ENCODE data around the gene FUT9.

DNA sequence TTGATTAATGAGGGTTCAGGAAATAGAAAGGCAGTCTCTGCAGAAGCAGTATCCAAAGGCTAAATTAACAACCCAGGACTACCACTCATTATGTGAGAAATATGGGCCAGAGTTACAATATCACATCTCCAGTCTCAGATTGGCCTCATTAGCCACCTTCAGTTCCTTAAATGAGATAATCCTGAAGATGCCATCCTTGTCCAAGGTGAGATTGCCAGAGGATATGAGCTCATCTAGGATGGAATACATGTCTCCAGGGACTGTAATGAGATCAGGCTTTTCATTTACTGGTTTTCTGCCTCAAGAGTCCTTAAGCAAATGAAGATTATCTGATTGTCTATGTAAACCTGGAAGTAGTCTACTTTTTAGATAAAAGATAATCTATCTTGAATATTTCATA is 196.3 kb downstream of the FUT9 start:
- TF ChIP-seq, protein P1, sequence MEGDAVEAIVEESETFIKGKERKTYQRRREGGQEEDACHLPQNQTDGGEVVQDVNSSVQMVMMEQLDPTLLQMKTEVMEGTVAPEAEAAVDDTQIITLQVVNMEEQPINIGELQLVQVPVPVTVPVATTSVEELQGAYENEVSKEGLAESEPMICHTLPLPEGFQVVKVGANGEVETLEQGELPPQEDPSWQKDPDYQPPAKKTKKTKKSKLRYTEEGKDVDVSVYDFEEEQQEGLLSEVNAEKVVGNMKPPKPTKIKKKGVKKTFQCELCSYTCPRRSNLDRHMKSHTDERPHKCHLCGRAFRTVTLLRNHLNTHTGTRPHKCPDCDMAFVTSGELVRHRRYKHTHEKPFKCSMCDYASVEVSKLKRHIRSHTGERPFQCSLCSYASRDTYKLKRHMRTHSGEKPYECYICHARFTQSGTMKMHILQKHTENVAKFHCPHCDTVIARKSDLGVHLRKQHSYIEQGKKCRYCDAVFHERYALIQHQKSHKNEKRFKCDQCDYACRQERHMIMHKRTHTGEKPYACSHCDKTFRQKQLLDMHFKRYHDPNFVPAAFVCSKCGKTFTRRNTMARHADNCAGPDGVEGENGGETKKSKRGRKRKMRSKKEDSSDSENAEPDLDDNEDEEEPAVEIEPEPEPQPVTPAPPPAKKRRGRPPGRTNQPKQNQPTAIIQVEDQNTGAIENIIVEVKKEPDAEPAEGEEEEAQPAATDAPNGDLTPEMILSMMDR (conservative IDR thresholded peaks at IDR 0.05; ENCODE audit: low read depth in 2 of 2): no peak
- no peak for TF ChIP-seq POLR2AphosphoS5 (IDR thresholded peaks at IDR 0.05; ENCODE audit: low read depth)

Data from GM23338 (cell line).